ENCODE results near the gene SLC49A4.

SLC49A4 gene

GRCh38 chr3:122786066-122786465 lies 8.8 kb upstream of the SLC49A4 start:
- no peak for DNase-seq

GRCh38 chr3:122787872-122788271 lies 7.0 kb upstream of the SLC49A4 start:
- DNase-seq, result no peak

GRCh38 chr3:122789585-122790273 lies 5.1 kb upstream of the SLC49A4 start:
- DNase-seq, result no peak

- peak; percentile 92 for DNase-seq
These were observed 1.1 kb upstream of the SLC49A4 start, which contains the start of gene HSPBAP1 for GRCh38 chr3:122793568-122794416. Gene HSPBAP1, minus strand, starts transcription at chr3:122793831. Its CDS starts 151 bp downstream, at chr3:122793680.

GRCh38 chr3:122794483-122794778 lies 438 bp upstream of the SLC49A4 start:
- DNase-seq, result no peak

GRCh38 chr3:122795674-122796195 lies 866 bp downstream of the SLC49A4 start:
- peak; percentile 68 for DNase-seq

- DNase-seq, result peak; percentile 59
These were observed 2.4 kb downstream of the SLC49A4 start for GRCh38 chr3:122797291-122797690.

- no peak for DNase-seq
These were observed 4.5 kb downstream of the SLC49A4 start for GRCh38 chr3:122799322-122799721.

- DNase-seq, result no peak
These were observed 5.2 kb downstream of the SLC49A4 start for GRCh38 chr3:122800031-122800430.

- peak; percentile 72 for DNase-seq
These were observed 5.9 kb downstream of the SLC49A4 start for GRCh38 chr3:122800706-122801237.

GRCh38 chr3:122802323-122802722 lies 7.5 kb downstream of the SLC49A4 start:
- no peak for DNase-seq

- no peak for DNase-seq
These were observed 9.1 kb downstream of the SLC49A4 start for GRCh38 chr3:122803977-122804376.

- DNase-seq, result no peak
These were observed 15.9 kb downstream of the SLC49A4 start for GRCh38 chr3:122810734-122811133.

- no peak for DNase-seq
These were observed 21.7 kb downstream of the SLC49A4 start for GRCh38 chr3:122816587-122816986.

GRCh38 chr3:122824465-122825381 lies 29.9 kb downstream of the SLC49A4 start:
- peak; percentile 43 for DNase-seq

GRCh38 chr3:122825460-122825859 lies 30.6 kb downstream of the SLC49A4 start:
- peak; percentile 91 for DNase-seq

- DNase-seq, result peak; percentile 7
These were observed 31.4 kb downstream of the SLC49A4 start for GRCh38 chr3:122826278-122826677.

GRCh38 chr3:122828281-122828680 lies 33.4 kb downstream of the SLC49A4 start:
- no peak for DNase-seq

- no peak for DNase-seq
These were observed 40.7 kb downstream of the SLC49A4 start for GRCh38 chr3:122835590-122835989.

- DNase-seq, result no peak
These were observed 48.7 kb downstream of the SLC49A4 start for GRCh38 chr3:122843604-122844003.

GRCh38 chr3:122857019-122857418 lies 62.1 kb downstream of the SLC49A4 start:
- peak; percentile 88 for DNase-seq

GRCh38 chr3:122858373-122858772 lies 63.5 kb downstream of the SLC49A4 start:
- peak; percentile 36 for DNase-seq

Measured in inflammatory macrophage treated with lipopolysaccharide for 4 hours (primary cell).